ENCODE results near the gene MTMR4. TPM values are rescaled to one million over a fixed set of nuclear protein-coding genes. Genes with fewer than 3 reads are reported as not detected.

MTMR4 gene
- polyA plus RNA-seq, 1 experiment: 35.2 TPM

DNA sequence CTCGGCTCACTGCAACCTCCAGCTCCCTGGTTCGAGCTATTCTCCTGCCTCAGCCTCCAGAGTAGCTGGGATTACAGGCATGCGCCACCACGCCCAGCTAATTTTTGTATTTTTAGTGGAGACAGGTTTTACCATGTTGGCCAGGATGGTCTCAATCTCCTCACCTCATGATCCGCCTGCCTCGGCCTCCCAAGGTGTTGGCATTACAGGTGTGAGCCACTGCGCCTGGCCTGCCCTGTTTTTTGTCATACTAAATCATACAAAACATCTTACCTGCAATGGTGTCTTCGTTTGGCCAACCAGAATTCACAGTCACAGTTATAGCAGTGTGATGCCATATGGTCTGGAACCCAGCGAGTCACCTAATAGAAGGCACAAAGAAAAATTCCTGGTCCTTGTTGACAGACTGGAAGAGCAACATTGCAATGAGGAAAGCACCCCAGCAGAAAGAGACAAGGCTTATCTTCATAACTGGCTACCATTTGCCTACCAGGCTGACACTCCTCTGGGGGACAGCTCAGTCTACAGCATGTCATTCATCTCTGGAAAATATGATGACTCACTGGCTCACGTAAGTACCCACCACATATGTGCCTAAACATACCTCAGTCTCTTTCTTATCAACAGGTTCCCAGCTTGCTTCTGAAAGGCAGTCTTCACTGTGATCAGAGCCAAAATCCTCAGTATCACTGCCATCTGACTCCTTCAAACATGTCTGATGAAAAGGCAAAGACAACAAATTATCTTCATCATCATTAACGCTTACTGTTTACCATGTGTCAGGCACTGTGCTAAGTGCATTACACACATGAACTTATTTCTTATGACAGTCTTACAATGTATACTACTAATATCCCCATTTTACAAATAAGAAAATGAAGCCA, 22.0 kb downstream of the MTMR4 start:
- TF ChIP-seq, protein P1, sequence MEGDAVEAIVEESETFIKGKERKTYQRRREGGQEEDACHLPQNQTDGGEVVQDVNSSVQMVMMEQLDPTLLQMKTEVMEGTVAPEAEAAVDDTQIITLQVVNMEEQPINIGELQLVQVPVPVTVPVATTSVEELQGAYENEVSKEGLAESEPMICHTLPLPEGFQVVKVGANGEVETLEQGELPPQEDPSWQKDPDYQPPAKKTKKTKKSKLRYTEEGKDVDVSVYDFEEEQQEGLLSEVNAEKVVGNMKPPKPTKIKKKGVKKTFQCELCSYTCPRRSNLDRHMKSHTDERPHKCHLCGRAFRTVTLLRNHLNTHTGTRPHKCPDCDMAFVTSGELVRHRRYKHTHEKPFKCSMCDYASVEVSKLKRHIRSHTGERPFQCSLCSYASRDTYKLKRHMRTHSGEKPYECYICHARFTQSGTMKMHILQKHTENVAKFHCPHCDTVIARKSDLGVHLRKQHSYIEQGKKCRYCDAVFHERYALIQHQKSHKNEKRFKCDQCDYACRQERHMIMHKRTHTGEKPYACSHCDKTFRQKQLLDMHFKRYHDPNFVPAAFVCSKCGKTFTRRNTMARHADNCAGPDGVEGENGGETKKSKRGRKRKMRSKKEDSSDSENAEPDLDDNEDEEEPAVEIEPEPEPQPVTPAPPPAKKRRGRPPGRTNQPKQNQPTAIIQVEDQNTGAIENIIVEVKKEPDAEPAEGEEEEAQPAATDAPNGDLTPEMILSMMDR (IDR thresholded peaks at IDR 0.05; ENCODE audit: insufficient read depth, low read depth, low read length): no peak
- Histone ChIP-seq H3K4me3 (ENCODE audit: low read depth, low read length) (no peak overlapping the region), H3K36me3 (ENCODE audit: control insufficient read depth, insufficient read depth, low read length) (peaks cover 21% of the 10 kb centered on the region), H3K27me3 (ENCODE audit: control insufficient read depth, insufficient read depth, low read length) (no peaks in the 10 kb centered on the region)
- DNase-seq (ENCODE audit: low read depth): no peak
- ChIA-PET POLR2A (no interaction called here), CTCF (no interaction called here)

DNA sequence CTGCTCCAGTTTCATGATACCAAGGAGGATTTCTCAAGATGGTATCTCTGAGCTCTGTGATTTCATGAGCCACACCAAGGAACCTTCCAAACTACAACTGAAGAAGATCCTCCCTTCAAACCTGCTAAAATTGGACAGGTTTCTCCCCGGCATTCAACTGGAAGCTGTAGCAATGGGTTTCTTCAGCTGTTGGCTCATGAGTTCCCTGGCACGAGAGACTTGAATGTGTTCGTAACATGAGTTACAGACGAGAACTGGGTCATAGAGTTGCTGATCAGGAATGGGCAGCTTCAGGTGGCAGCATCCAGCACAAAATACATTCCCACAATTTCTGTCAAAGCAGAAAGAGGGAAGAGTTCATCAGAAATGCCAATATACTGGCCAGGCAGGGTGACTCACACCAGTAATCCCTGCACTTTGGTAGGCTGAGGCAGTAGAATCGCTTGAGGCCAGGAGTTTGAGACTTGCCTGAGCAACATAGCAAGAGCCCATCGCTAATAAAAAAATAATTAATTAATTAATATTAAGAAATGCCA, 22.9 kb downstream of the MTMR4 start:
- TF ChIP-seq, protein P1 (IDR thresholded peaks at IDR 0.05; ENCODE audit: insufficient read depth, low read depth, low read length): no peak
- POLR2A ChIA-PET: no interaction called here
- peaks cover 21% of the 10 kb centered on the region for H3K36me3 ChIP-seq (ENCODE audit: control insufficient read depth, insufficient read depth, low read length)
- no peak overlapping the region for H3K4me3 ChIP-seq (ENCODE audit: low read depth, low read length)
- CTCF ChIA-PET: no interaction called here
- H3K27me3 ChIP-seq (ENCODE audit: control insufficient read depth, insufficient read depth, low read length): no peaks in the 10 kb centered on the region
- DNase-seq (ENCODE audit: low read depth): no peak

DNA sequence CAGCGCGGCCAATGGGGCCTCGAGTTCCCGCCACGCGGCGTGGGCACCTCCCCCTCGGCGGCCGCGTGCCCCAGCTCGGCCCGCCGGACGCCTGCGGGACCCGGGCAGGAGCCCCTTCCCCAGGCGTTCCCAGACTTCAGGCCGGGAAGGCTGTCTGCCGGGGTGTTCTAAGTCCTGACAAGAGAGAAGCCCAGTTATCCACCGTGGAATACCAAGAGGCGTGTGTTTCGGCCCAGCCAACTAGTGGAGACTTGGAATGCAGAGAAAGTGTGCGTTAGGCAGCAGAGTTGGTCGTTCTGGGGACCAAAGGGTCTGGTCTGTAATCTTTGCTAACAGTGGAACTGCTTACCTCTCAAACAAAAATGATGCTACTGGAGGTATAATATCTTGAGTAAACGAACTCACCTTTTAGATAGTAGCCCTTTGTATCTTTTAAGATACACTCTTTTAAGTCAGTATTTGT, 26.0 kb downstream of the MTMR4 start:
- TF ChIP-seq, protein P1 (IDR thresholded peaks at IDR 0.05; ENCODE audit: insufficient read depth, low read depth, low read length): no peak
- H3K4me3 ChIP-seq (ENCODE audit: low read depth, low read length): no peak overlapping the region
- no peak for DNase-seq (ENCODE audit: low read depth)
- H3K36me3 ChIP-seq (ENCODE audit: control insufficient read depth, insufficient read depth, low read length): peaks cover 10% of the 10 kb centered on the region
- ChIA-PET CTCF (interaction anchor here (0.8 kb wide), 1 partner anchor 166 kb away, joined by 3 read pairs; no protein-coding TSS in a partner anchor), POLR2A (no interaction called here)
- H3K27me3 ChIP-seq (ENCODE audit: control insufficient read depth, insufficient read depth, low read length): no peaks in the 10 kb centered on the region

DNA sequence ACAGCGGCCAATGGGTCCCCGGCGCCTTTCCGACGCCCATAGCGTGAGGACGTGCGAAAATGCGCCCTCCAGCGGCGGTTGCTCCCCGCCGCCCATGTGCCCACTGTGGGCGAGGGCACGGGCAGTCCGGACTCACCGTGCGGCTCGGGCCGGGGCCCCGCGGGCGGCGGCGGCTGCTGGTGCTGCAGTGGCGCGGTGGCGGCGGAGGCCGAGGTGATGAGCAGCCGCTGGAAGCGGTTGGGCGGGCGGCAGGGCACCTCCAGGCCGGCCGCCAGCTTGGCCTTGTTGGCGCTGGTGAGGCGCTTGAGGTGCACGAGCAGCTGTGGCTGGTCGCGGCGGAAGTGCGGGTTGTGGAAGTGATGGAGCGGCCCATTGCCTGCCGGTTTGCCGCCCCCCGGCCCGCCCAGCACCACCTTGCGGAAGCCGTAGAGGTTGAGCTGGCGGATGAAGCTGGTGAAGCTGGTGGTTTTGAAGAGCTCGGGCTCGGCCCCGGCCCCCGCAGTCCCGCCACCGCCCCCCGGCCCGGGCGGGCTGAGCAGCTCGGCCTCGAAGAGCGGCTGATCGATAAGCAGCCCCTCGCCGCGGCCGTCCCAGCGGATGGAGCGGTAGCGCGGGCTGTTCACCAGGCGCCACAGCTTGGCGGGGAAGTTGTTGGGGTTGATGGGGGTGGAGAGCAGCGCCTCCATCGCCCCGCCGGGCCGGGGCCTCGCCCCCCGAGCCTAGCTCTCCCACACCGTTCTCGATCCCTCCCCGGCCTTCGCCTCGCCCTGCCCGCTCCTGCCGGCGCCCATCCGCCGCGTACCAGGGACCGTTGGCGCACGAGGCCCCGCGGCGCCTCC, 26.6 kb downstream of the MTMR4 start, which contains the start of gene HSF5:
TSS of gene HSF5 (minus strand) at position 820 of the 839 bp plus-strand sequence. CDS start at position 686, 134 bp downstream.
- H3K36me3 ChIP-seq (ENCODE audit: control insufficient read depth, insufficient read depth, low read length): peaks cover 6% of the 10 kb centered on the region
- POLR2A ChIA-PET: no interaction called here
- TF ChIP-seq, protein P1 (IDR thresholded peaks at IDR 0.05; ENCODE audit: insufficient read depth, low read depth, low read length): 0 out of 2 replicates have a peak, but pooled peaks have one; percentile 14
- H3K4me3 ChIP-seq (ENCODE audit: low read depth, low read length): no peak within 1 kb of the TSS
- no peaks in the 10 kb centered on the region for H3K27me3 ChIP-seq (ENCODE audit: control insufficient read depth, insufficient read depth, low read length)
- CTCF ChIA-PET: interaction anchor here (0.8 kb wide), 1 partner anchor 166 kb away, joined by 3 read pairs; no protein-coding TSS in a partner anchor
- no peak for DNase-seq (ENCODE audit: low read depth)

Measured in BJ (cell line).